ENCODE results near the gene MLPH.
A peak's percentile ranks its signal among the peaks of the same experiment; 100 is the strongest.

MLPH gene

DNA sequence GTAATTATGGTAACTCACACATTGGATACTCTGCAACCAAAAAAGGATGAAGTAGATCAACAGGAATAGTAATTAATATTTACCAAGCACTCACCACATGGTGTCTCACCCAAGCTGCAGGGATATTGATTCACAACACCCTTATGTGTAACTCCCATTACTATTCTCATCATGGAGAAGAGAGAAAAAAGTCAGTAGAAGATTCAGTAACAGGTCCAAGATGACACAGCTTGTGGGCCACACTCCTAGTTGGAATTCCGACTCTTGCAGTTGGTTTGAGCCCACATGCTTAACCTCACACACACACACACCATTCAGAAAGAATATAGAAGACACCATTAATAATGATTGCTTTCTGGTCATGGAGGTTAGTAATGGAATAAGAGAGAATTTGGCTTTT lies 1.7 kb upstream of the MLPH start:
- Mint-ChIP-seq H3K4me1 (peaks cover 27% of the 10 kb centered on the region), H3K4me3 (no peak overlapping the region), H3K27ac (no peak overlapping the region), H3K36me3 (ENCODE audit: low read depth) (no peaks in the 10 kb centered on the region), H3K27me3 (ENCODE audit: low read depth, poor library complexity) (peaks cover 95% of the 10 kb centered on the region), H3K9me3 (peaks cover 10% of the 10 kb centered on the region)
- TF ChIP-seq, protein P1, sequence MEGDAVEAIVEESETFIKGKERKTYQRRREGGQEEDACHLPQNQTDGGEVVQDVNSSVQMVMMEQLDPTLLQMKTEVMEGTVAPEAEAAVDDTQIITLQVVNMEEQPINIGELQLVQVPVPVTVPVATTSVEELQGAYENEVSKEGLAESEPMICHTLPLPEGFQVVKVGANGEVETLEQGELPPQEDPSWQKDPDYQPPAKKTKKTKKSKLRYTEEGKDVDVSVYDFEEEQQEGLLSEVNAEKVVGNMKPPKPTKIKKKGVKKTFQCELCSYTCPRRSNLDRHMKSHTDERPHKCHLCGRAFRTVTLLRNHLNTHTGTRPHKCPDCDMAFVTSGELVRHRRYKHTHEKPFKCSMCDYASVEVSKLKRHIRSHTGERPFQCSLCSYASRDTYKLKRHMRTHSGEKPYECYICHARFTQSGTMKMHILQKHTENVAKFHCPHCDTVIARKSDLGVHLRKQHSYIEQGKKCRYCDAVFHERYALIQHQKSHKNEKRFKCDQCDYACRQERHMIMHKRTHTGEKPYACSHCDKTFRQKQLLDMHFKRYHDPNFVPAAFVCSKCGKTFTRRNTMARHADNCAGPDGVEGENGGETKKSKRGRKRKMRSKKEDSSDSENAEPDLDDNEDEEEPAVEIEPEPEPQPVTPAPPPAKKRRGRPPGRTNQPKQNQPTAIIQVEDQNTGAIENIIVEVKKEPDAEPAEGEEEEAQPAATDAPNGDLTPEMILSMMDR (IDR thresholded peaks at IDR 0.05): no peak
- no peak for DNase-seq

DNA sequence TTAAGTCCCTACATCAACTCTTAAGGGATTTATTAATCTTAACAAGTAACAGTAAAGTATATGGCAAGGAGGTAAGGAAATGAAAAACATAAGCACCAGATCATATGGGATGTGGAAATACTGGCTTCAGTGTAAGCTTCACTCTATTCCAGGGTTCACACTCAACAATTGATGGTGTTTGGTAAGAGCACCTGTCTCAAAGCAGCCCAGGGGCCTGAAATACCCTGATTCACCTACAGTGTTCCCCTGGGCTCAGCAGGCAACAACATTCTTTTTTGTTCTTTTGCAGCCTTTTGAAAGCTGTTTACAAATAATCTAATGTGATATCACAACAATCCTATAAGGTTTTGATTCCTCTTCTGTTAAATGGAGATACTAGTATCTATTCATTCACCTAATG lies 1.2 kb upstream of the MLPH start:
- H3K4me1 Mint-ChIP-seq: peaks cover 27% of the 10 kb centered on the region
- no peak for DNase-seq
- H3K9me3 Mint-ChIP-seq: peaks cover 16% of the 10 kb centered on the region
- H3K36me3 Mint-ChIP-seq (ENCODE audit: low read depth): no peaks in the 10 kb centered on the region
- peak overlapping the region; percentile 80 for H3K4me3 Mint-ChIP-seq
- peaks cover 97% of the 10 kb centered on the region for H3K27me3 Mint-ChIP-seq (ENCODE audit: low read depth, poor library complexity)
- no peak overlapping the region for H3K27ac Mint-ChIP-seq
- TF ChIP-seq, protein P1 (IDR thresholded peaks at IDR 0.05): no peak

DNA sequence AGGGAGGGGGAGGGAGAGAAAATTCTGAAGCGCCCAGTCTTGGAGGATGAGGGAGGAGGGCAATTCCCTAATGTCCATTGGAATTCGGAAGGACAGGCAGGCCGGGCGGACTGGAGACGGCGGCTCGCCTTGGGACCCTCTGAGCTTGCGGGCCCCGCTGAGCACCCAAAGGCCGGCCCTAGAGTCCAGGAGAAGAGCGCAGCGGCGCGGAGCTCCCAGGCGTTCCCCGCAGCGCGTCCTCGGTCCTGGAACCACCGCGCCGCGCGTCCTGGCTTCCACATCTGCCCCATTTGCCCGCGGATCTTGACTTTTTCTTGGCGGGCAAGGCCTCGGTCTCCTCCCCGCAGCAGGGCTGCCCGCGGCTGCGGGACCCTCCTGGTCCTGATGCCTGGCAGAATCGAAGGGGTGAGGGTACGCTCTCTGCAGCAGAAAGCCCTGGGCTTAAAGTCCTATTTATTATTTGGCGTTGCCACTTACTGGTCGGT lies 675 bp upstream of the MLPH start:
- peaks cover 21% of the 10 kb centered on the region for H3K9me3 Mint-ChIP-seq
- H3K36me3 Mint-ChIP-seq (ENCODE audit: low read depth): no peaks in the 10 kb centered on the region
- peak overlapping the region; percentile 80 for H3K4me3 Mint-ChIP-seq
- TF ChIP-seq, protein P1 (IDR thresholded peaks at IDR 0.05): no peak
- DNase-seq: peak; percentile 32
- H3K27me3 Mint-ChIP-seq (ENCODE audit: low read depth, poor library complexity): peaks cover 97% of the 10 kb centered on the region
- H3K4me1 Mint-ChIP-seq: peaks cover 27% of the 10 kb centered on the region
- no peak overlapping the region for H3K27ac Mint-ChIP-seq

DNA sequence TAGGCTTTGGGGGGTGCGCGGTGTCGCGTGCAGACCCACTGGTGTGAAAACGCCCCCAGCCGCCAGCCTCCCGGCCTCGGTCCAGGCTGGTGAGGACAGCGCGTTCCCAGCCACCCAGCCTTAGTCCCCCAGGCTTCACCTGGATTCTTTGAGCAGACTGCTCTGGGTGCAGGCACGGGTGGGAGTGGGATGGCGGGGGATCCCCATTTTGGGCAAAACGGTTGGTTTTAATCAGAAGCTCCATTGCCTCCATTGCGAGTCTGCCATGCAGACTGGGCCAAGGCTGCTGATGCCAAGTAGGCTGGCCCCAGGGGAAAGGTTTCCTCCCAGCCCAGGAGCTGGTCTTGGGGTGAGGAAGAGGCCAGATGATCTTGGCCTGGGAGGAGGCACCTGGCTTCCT lies 445 bp downstream of the MLPH start:
- TF ChIP-seq, protein P1 (IDR thresholded peaks at IDR 0.05): no peak

DNA sequence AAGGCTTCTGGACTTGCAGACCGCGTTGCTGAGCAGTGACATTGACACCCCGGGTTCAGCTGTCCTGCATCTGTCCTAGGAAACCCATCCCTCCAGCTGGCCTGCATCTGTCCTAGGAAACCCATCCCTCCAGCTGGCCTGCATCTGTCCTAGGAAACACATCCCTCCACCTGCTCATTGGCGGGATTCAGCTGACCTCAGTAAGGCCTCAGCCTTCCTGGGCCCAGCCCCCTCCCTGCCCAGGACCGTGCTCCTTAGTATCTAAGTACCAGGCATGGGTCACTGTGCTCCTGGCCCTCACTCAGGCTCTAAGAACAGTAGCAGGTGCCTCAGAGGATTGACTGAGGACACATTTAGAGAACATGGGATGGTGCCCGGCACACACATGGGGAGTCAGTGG lies 1.2 kb downstream of the MLPH start:
- H3K4me1 Mint-ChIP-seq: peaks cover 8% of the 10 kb centered on the region
- DNase-seq: no peak
- H3K4me3 Mint-ChIP-seq: peak overlapping the region; percentile 45
- TF ChIP-seq, protein P1 (IDR thresholded peaks at IDR 0.05): no peak
- H3K27me3 Mint-ChIP-seq (ENCODE audit: low read depth, poor library complexity): peaks cover 93% of the 10 kb centered on the region
- peaks cover 40% of the 10 kb centered on the region for H3K9me3 Mint-ChIP-seq
- H3K27ac Mint-ChIP-seq: no peak overlapping the region
- H3K36me3 Mint-ChIP-seq (ENCODE audit: low read depth): peaks cover 3% of the 10 kb centered on the region

More for the DNA sequence above, 445 bp downstream of the MLPH start:
- Mint-ChIP-seq H3K36me3 (ENCODE audit: low read depth) (peaks cover 3% of the 10 kb centered on the region), H3K4me1 (peaks cover 16% of the 10 kb centered on the region), H3K27ac (no peak overlapping the region), H3K27me3 (ENCODE audit: low read depth, poor library complexity) (peaks cover 95% of the 10 kb centered on the region), H3K4me3 (no peak overlapping the region), H3K9me3 (peaks cover 32% of the 10 kb centered on the region)
- DNase-seq: no peak
